Measurements from ENCODE around the gene CERT1.

Gene CERT1

DNA sequence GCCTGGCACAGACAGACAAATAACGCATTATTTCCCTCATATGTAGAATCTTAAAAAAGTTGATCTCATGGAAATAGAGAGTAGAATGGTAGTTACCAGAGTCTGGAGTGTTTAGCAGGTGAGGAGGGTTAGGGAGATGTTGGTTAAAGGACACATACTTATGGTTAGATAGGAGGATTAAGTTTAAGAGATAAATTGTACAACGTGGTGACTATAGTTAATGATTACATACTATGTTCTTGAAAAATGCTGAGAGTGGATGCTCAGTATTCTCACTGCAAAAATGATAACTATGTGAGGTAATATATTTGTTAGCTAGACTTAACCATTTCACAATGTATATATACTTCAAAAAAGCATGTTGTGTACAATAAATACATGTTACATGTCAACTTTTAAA lies 38.0 kb downstream of the CERT1 start:
- H3K4me3 ChIP-seq (ENCODE audit: low read depth, low read length): no peak overlapping the region
- TF ChIP-seq, protein P1, sequence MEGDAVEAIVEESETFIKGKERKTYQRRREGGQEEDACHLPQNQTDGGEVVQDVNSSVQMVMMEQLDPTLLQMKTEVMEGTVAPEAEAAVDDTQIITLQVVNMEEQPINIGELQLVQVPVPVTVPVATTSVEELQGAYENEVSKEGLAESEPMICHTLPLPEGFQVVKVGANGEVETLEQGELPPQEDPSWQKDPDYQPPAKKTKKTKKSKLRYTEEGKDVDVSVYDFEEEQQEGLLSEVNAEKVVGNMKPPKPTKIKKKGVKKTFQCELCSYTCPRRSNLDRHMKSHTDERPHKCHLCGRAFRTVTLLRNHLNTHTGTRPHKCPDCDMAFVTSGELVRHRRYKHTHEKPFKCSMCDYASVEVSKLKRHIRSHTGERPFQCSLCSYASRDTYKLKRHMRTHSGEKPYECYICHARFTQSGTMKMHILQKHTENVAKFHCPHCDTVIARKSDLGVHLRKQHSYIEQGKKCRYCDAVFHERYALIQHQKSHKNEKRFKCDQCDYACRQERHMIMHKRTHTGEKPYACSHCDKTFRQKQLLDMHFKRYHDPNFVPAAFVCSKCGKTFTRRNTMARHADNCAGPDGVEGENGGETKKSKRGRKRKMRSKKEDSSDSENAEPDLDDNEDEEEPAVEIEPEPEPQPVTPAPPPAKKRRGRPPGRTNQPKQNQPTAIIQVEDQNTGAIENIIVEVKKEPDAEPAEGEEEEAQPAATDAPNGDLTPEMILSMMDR (IDR thresholded peaks at IDR 0.05; ENCODE audit: low read depth, low read length): no peak

DNA sequence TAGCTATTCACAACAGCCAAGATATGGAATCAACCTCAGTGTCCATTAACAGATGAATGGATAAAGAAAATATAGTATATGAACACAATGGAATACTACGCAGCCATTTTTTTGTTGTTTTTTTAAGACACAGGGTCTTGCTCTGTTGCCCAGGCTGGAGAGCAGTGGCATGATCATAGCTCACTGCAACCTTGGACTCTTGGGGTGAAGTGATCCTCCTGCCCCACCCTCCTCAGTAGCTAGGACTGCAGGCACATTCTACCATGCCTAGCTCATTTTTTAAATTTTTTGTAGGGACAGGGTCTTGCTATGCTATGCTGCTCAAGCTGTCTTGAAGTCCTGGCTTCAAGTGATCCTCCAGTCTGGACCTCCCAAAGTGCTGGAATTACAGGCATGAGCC lies 38.5 kb downstream of the CERT1 start:
- TF ChIP-seq, protein P1 (IDR thresholded peaks at IDR 0.05; ENCODE audit: low read depth, low read length): no peak
- H3K4me3 ChIP-seq (ENCODE audit: low read depth, low read length): no peak overlapping the region

DNA sequence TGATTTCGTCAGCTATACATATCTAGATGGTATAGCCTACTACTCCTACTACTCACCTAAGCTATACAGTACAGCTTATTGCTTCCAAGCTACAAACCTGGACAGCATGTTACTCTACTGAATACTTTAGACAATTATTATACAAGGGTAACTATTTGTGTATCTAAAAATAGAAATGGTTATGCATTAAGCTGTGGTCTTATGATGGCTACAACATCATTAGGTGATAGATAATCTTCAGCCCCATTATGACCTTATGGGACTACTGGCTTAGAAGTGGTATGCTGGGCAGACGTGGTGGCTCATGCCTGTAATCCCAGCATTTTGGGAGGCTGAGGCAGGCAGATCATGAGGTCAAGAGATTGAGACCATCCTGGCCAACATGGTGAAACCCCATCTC lies 40.2 kb downstream of the CERT1 start:
- TF ChIP-seq, protein P1 (IDR thresholded peaks at IDR 0.05; ENCODE audit: low read depth, low read length): no peak
- no peak overlapping the region for H3K4me3 ChIP-seq (ENCODE audit: low read depth, low read length)

DNA sequence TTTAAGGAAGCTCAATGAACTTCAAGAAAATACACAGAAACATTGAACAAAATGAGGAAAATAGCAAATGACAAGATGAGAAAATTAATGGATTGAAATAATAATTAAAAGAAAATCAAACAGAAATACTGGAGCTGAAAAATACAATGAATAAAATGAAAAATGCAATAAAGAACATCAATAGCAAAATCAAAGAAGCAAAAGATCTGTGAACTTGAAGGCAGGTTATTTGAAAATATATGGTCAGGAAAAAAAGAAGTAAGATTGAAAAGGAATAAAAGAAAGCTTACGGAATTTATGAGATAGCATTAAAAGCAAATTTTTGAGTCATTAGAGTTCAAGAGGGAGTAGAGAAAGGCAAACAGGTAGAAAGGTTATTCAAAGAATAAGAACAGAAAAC lies 42.4 kb downstream of the CERT1 start:
- TF ChIP-seq, protein P1 (IDR thresholded peaks at IDR 0.05; ENCODE audit: low read depth, low read length): no peak
- H3K4me3 ChIP-seq (ENCODE audit: low read depth, low read length): no peak overlapping the region

DNA sequence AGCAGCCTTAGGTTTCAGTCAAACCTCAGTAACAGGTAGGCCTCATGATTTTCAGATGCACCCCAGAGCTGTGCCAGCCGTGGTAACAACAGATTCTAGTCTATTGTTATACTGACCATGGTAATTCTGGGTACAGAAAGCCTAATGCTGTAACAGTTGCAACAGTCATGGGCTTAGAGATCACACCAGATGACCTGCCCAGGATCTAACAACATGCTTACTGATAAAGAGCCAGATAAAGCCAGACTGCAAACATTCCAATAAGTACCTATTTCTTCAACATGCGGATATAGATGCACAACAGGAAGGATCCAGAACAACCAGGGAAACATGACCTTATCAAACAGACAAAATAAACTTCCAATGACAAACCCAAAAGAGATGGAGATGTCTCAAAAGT lies 42.8 kb downstream of the CERT1 start:
- TF ChIP-seq, protein P1 (IDR thresholded peaks at IDR 0.05; ENCODE audit: low read depth, low read length): no peak
- H3K4me3 ChIP-seq (ENCODE audit: low read depth, low read length): no peak overlapping the region

DNA sequence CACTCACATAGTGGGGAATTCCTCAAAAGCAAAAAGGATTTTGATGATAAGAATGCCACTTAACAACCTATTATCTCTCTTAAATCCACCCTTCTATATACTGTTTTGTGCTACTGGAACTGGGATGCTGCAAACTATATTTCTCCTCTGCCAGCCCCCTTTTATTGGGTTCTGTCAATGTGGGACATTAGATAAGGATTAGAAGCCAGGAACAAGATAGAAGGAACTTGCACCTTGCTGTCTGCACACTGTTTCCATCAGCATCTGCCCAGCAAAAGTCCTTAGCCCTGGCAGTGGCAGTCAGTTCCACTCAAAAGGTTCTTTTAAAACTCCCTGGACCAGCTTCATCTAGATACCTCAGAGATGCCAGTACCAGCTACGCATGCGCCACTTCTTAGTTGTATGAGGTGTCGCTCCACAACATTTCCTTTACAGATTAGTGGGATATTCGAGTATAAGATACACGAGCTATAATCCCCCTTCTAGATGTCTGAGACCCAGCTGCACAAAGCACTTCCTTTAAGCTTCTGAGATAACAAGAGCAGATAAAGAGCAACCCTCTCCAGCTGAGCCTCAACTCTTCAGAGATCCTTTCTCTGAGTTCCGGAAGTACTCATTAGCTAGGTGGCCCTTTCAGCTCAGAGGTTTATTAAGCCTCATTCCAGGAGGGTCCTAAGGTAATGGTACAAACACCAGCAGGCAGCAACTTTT lies 45.3 kb downstream of the CERT1 start:
- TF ChIP-seq, protein P1 (IDR thresholded peaks at IDR 0.05; ENCODE audit: low read depth, low read length): no peak
- H3K4me3 ChIP-seq (ENCODE audit: low read depth, low read length): no peak overlapping the region

DNA sequence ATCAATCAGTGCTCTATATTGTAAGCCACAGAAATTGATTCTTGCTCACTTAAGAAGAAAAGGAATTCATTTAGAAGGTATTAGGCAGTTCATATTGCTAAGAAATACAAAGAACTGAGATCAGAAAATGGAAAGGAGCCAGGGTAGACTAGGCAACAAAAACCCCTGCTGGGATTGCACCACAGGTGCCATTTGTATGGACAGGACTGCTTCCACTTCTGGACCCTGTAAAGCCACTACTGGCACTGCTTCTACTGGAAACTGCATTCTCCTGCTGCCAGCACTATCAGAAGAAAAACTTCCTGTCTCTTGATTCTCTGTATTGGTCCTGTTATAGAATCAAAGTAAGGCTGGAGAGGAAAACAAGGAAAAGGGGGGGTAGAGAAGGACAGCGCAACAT lies 45.9 kb downstream of the CERT1 start:
- TF ChIP-seq, protein P1 (IDR thresholded peaks at IDR 0.05; ENCODE audit: low read depth, low read length): no peak
- no peak overlapping the region for H3K4me3 ChIP-seq (ENCODE audit: low read depth, low read length)

All from WI38 (cell line).